ENCODE measurements around the gene UROC1. TPM values are rescaled to one million over a fixed set of nuclear protein-coding genes. Genes with fewer than 3 reads are reported as not detected.

Gene UROC1
- total RNA-seq, 3 donors from 2014 or later, result not detected

DNA sequence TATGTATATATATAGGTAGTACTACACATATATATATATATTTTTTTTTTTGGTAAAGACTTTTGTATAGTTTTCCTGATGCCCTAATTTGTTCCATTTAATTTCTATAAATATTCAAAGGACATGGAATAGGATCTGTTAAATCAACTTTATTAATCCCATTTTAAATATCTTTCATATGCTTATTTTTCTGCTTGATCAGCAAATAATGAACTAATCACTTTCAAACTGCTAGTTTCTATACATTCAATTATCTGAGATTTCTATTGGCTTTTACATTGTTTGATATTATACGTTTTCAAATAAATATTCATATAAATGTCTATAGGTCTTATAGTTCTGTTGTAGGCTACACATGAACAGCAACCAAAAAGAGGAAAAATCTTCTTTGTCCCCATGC lies 63.5 kb downstream of the UROC1 start:
- ATAC-seq (no peak), DNase-seq (no peak)
- Histone ChIP-seq H3K4me3 (no peak overlapping the region), H3K4me1 (ENCODE audit: low read depth) (no peaks in the 10 kb centered on the region), H3K36me3 (ENCODE audit: low read depth) (no peaks in the 10 kb centered on the region), H3K9me3 (no peaks in the 10 kb centered on the region)
- intact Hi-C loops (cut with DNase I, micrococcal nuclease), result no loop called here
- TF ChIP-seq, protein P1, sequence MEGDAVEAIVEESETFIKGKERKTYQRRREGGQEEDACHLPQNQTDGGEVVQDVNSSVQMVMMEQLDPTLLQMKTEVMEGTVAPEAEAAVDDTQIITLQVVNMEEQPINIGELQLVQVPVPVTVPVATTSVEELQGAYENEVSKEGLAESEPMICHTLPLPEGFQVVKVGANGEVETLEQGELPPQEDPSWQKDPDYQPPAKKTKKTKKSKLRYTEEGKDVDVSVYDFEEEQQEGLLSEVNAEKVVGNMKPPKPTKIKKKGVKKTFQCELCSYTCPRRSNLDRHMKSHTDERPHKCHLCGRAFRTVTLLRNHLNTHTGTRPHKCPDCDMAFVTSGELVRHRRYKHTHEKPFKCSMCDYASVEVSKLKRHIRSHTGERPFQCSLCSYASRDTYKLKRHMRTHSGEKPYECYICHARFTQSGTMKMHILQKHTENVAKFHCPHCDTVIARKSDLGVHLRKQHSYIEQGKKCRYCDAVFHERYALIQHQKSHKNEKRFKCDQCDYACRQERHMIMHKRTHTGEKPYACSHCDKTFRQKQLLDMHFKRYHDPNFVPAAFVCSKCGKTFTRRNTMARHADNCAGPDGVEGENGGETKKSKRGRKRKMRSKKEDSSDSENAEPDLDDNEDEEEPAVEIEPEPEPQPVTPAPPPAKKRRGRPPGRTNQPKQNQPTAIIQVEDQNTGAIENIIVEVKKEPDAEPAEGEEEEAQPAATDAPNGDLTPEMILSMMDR (IDR thresholded peaks at IDR 0.05), result no peak

DNA sequence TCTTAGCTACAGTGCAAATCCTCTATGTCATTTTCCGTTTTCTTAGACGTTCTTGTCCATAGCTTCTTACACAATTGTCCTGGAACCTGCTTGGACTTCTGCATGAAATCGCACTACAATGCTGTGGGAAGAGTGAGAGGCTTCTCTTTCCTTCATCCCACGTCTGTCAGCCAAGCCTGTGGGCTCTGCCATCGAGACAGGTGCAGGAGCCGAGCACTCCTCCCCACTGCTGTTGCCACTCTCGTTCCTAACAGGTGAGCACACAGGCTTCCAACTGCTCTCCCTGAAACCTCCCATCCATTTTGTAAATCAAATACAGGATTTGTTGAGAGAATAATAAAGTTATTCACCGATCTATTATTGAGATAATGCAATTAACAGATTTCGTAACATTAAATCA lies 65.4 kb downstream of the UROC1 start:
- ATAC-seq (no peak), DNase-seq (no peak)
- Histone ChIP-seq H3K36me3 (ENCODE audit: low read depth) (no peaks in the 10 kb centered on the region), H3K4me1 (ENCODE audit: low read depth) (no peaks in the 10 kb centered on the region), H3K4me3 (no peak overlapping the region), H3K9me3 (no peaks in the 10 kb centered on the region)
- TF ChIP-seq, protein P1 (IDR thresholded peaks at IDR 0.05), result no peak
- intact Hi-C loops (cut with DNase I, micrococcal nuclease), result no loop called here

DNA sequence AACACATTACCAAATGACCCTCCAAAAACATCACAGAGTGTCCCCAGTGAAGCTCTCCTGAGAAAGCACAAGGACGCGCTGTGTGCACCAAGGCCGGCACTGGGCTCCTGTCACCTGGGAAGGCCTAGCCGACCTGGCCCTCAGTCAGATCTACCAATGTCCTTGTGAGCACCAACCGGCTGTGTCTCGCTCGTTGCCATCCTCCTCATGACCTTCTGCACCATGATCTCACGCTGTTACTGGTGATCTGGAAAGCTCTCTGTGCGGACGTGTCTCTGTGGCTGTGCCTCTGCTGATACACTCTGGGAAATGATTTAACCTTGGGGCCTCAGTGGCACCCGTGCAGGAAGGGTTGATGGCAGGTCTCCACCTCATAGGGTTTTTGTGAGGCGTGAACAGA lies 66.1 kb downstream of the UROC1 start:
- H3K4me1 ChIP-seq (ENCODE audit: low read depth), result no peaks in the 10 kb centered on the region
- no peak for ATAC-seq
- TF ChIP-seq, protein P1 (IDR thresholded peaks at IDR 0.05), result no peak
- no peak overlapping the region for H3K4me3 ChIP-seq
- H3K36me3 ChIP-seq (ENCODE audit: low read depth), result no peaks in the 10 kb centered on the region
- intact Hi-C loops (cut with DNase I, micrococcal nuclease), result no loop called here
- H3K9me3 ChIP-seq, result no peaks in the 10 kb centered on the region
- DNase-seq, result no peak

DNA sequence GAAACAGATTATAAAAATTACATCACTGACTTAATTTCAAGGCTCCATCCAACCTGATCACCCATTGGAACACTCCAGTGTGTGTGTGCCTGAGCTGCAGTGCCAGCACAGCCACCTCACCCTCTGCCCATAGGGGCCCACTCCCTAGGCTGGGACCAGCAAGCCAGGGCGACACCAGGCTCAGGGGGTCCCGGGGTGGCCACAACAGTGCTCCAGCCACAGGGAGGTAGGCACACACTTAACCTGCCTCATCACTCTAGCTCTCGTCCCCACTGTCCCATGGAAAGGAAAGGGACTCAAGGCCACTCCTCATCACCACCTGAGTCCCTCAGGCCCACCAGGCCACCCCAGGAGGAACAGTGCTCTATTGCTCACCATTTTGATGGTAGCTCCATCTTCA lies 66.8 kb downstream of the UROC1 start:
- DNase-seq, result no peak
- H3K36me3 ChIP-seq (ENCODE audit: low read depth), result no peaks in the 10 kb centered on the region
- no peaks in the 10 kb centered on the region for H3K4me1 ChIP-seq (ENCODE audit: low read depth)
- intact Hi-C loops (cut with DNase I, micrococcal nuclease), result no loop called here
- TF ChIP-seq, protein P1 (IDR thresholded peaks at IDR 0.05), result no peak
- no peaks in the 10 kb centered on the region for H3K9me3 ChIP-seq
- no peak overlapping the region for H3K4me3 ChIP-seq
- ATAC-seq, result no peak

DNA sequence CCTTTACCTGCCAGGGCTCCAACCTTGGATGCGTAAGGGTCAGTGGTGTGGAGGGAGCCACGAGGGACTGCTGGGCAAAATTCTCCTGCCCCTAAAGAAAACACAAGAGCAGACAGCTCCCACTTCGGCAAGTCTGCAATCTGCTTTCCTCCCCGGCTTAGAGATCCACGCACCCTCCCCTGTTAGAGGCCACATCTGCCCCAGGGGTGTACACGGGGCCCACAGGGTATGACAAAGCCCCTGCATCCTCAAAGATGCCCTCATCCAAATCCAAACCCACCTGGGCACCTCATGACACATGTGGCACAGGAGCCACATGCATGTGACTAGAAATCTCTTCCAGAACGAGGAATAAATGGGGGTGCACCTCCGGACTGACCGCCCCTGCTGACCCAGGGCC lies 67.4 kb downstream of the UROC1 start:
- DNase-seq, result no peak
- no peaks in the 10 kb centered on the region for H3K36me3 ChIP-seq (ENCODE audit: low read depth)
- intact Hi-C loops (cut with DNase I, micrococcal nuclease), result no loop called here

More for the DNA sequence above, 67.4 kb downstream of the UROC1 start:
- H3K4me3 ChIP-seq, result no peak overlapping the region
- H3K4me1 ChIP-seq (ENCODE audit: low read depth), result no peaks in the 10 kb centered on the region
- H3K9me3 ChIP-seq, result no peaks in the 10 kb centered on the region
- TF ChIP-seq, protein P1 (IDR thresholded peaks at IDR 0.05), result no peak
- no peak for ATAC-seq

Measured in mucosa of descending colon (tissue), 3 donors.